GM21576 (cell line): Measurements from ENCODE around the gene KCNH1.
"Not testable (repeated sequence)": the region's sequence is repeated elsewhere in the genome, so short reads cannot be mapped to it uniquely, and the experiment has no call there.

ENCODE experiments used
- ATAC-seq: cut with Tn5 transposase; IDR thresholded peaks from one replicate; pipeline ENCODE4 v1.9.1; 2021; ENCODE audit warnings: mild to moderate bottlenecking, moderate library complexity; ENCODE audit not compliant: unreplicated experiment

Gene KCNH1

DNA sequence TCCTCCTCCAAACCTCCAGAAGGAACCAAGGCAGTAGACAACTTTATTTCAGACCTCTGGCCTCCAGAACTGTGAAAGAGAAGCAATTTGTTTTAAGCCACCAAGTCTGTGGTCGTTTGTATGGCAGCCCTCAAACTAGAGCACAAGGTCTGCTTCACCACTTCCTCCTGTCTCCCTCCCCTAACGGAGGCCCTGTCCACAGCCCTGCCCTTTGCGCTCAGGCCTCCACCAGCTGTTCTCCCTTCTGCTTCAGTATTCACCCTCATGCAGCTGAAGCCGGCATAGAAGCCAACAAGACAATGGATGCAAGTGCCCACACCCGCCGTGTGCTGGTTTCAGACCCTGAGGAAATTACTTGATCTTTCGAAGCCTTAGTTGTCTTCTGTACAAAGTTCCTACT is 441.2 kb downstream of the KCNH1 start:
- peak; percentile 36 for ATAC-seq

DNA sequence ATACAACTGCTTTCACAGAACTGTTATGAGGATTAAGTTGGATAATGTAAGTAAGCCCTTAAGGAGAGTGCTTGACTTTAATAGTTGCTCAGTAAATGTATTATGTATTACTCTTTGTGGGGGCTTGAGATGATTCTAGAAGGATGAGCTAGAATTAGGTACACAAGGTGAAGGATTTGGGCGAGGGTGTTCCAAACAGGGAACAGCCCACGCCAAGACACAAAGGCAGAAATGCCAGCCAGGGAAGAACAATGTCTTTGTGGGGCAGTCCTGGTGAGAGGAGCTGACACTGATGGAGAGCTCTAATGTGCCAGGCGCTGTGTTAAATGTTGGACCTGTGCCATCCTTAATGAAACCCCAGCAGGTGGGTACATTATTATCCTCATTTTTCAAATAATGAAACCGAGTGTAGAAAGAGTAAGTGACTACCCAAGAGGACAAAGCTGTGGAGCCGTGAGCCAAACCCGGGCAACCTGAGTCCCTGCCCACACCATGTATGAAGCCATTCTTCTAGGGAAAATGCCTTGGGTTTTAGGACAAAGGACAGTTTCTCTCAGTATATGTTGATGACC is 442.8 kb downstream of the KCNH1 start:
- ATAC-seq = no peak

DNA sequence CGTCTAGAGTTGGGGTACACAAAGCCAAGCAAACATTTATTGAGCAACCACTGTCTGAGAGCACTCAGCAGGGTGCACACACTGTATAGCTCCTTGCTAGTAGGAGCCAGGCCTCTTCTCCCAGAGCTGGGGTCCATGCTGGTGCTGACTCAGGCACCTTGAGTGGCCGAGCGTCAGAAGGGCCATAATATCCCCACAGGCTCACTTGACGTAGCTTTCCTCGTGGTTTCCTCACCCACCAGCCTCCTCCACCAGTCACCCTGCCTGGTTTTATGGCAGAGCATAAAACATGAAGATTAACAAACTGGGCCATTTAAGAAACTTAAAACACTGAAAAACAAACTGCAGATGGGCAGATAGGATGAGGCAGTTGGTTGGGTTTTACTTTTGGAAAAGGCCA is 443.7 kb downstream of the KCNH1 start:
- no peak for ATAC-seq

DNA sequence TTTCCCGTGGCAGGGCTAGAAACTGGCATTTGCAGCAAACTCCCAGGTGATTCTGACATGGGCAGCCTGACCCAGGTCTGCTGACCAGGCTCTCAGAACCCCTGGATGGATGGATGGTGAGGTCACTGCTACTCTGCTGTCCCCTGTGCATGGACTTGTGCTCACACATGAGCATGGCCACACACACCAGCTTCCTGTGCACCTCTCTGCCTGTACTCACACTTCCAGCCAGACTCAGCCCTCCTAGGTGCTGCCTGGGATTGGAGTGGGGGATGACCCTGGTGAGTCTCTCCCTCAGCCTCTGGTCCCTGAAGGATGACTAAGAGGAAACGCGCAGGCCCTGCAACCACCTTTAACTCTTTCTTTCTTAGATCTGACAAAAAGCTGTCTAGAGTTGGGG is 444.1 kb downstream of the KCNH1 start:
- no peak for ATAC-seq

DNA sequence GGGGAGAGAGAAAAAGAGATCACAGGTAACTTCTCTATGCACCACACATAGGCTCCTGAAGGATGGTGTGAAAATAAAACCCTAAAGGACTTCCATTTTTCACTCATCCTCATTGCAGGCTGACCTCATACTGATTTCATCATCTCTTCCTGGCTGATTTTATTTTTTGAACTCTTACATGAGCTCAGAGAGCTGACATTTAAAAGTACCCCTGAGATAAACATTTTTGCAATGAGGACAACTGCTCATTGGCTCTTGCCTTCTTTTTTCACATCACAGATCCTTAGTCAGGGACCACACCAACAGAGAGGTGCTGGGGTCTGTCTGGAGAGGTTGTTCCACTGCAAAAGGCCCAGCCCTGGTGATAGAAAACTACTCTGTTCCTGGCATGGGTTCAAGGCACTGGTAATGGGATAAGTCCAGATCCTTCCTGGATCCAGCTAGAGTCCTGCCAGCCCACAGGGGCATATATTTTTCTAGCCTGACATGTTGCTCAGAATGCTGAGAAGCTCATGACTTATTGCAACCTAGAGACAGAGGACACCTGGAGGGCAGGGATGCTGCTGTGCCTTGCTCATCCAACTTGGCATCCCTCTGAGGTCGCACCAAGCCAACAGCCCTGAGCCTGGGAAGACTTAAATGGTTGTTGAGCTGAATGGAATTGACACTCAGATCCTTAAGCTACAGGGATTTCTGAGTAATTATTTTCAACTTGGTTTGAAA is 445.3 kb downstream of the KCNH1 start:
- no peak for ATAC-seq

DNA sequence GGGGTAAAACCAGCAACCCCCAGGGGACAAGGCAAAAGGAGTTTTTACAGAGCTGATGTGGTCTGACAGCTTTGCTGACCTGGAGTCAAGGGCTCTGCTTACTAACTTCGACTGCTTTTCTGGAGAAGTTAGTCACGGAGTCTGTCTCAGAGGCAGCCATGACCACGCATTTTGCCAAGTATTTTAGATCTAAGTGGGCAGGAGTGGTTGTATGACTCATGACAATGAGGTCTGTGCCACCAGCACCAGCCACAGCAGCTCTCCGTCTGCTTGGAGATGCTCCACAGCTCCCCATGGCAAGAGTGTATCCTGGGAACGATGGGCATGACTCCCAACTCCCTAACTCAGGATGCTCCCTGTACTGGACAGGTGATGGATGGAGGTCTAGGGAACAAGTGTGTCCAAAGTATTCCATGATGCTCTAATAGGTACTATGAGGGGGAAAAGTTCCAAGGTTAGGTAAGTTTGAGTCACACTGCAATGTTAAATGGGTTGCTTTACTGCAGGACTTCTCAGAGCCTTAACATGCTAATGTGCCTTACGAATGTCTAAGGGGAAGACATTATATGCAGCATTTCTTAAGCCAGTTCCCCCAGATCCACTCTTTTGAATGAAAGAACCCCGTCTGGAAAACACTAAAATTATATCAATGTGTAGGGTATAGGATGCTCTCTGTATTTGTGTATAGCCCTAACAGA is 446.2 kb downstream of the KCNH1 start:
- ATAC-seq = no peak

DNA sequence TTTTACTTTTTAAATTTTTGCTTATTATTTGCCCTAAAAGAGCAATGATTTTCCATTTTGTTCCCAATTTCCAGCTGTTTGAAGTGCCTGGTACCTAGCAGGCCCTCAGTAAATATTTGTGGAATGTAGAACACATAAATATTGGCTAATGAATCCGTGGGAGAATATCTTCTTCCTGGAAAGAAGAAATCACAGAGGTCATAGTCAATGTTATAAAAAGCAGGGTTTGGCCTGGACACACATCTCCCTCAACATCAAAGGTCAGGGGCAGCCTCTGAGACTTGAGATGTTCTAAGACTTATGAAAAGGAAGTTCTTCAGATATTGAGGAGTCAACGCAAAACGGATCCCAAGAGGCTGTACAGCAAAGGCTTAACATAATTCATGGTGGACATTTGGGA is 447.1 kb downstream of the KCNH1 start:
- no peak for ATAC-seq

DNA sequence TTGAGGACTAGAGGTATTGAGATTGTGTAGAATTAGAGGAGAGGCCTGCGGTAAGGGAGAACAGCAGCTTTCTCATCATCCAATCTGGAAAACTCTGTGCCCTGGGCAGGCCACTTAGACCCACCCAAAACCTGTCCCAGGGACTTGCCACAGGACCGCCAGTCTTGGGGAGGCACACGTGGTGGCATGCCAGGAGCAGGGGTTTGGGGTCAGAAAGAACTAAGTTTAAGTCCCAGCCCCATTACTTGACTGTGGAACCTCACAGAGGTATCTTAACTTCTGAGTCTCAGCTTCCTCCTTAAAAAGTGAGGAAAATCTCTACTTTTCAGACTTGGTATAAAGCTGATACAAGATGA is 448.7 kb downstream of the KCNH1 start:
- ATAC-seq = no peak

DNA sequence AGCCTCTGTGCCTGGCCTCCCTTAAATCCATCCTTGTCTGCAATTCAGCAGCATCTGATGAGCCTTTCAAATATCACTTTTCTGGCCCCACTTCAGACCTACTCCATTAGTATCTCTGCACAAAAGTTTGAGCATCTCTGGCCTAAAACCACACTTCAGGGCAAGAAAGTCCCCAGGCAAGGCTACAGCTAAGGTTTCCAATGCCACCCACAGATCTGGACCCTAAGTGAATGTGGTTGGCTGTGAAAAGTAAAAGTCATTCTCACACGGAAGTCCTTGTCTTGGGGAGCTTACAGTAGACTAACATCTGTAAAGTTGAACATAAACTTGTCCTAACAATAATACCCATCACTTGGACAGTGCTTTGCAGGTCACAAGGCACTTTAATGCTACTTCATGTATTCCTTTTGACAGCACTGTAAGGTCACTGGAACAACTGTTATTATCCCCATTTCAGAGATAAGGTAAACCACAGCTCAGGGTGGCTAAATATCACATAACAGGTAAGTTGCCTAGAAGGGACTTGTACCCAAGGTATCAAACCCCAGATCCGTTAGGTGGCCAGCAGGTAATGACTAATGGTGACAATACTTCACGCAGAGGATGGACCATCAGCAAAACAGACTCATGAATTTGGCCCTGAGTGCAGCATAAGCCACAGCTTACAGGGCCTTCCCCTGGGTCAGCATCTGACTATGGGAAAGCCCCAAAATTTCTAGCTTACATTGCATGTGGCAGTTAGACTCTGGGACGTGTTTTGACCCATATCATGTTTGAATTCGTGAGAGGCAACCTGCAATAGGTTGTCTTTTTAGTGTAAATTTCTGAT is 449.3 kb downstream of the KCNH1 start:
- peak; percentile 87 for ATAC-seq

DNA sequence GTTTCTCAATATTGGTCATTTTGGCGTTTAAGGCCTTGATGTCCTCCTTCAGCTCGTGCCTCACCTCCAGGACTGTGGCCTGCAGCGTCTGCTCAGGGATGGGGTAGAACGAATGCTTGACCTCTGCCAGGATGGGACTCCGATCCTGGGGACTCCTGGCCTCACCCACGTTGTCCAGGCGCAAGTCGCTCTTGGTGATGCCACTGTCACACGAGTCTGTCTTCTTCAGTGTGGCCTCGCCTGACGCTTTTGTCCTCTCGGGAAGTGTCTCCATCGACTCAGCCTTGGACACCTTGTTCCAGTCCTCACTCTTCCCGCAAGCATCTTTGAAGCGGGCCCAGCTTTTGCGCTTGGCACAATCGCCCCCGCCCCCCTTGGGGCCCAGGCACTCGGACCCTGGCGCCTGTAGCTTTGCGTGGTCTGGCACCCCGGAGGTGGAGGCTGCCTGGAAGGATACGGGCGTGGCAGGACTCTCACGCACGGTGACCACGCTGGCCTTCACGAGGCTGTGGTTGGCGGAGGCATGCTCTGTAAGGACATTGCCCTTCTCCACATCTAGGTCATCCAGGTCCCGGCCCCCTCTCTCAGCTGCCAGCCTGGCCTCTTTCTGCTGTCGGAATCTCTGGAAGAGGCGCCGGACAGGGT is 450.4 kb downstream of the KCNH1 start:
- no peak for ATAC-seq

DNA sequence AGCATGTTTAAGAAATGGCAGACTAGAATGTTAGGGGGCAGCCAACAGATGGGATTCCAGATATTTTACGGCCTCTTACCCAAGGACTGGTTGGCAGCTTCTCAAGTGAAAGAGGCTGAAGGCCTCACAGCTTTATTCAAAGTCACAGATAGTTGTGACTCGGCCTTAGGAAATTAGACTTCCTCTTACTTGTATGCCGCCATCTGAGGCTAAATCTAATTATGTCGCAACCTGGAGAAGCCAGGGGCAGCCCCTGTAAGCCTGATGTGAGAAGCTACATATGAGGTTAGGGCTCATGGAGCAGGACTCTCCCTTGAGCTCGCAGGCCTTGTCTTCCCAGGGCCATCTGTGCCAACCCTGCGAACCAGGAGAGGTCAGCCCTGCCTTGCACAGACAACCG is 452.8 kb downstream of the KCNH1 start:
- ATAC-seq = no peak

DNA sequence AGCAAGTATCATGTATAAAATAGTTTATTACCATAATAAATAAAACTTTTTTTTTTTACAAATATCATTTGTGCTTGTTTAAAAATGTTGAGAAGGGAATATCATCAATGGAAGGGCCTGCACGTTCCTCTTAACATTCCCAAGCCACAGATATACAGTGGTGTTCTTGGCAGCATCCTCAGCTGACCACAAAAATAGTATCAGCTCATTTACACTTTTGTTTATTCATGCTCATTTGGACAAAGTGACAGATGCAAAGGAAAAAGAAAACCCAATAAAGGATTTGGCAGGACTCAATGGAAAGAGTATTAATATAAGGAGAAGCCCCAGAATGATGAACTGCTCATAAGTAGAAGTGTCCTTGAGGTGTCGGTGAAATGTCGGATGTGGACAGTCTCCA is 455.6 kb downstream of the KCNH1 start:
- no peak for ATAC-seq

DNA sequence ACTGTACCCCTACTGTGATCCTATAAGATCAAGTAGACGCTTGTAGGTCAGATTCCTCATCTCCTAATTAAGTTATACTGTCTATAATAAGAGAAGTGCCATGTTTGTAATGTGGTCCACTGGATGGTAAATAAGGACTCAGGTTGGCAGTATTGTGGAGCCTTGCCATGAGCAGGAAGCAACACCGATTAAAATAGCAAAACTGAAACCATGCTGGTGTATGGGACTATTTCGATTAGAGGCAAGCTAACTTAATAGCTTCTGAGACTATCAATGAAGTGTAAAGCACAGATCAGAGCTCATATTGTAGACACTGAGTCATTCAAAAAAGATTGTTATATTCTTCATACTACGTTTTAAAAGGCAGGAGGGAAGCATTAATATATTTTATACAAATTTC is 456.4 kb downstream of the KCNH1 start:
- ATAC-seq = peak; percentile 85

DNA sequence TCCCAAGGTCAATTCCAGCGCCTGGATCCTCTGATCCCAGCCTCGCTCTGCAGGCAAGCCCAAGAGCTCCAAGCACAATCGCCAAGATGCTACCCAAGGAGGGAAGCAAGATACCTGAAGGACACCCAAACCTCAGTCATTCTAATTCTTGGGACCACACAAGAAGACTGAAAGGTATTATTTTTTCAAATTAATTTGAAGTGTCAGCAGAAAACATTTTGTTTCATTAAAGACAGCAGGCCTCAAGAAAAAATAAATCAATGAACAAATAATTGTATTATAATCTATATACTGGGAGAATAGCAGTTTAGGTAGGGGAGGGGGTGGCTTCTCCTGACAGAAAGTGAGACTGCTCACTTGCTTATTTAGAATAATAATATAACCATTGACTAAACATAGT is 457.4 kb downstream of the KCNH1 start:
- ATAC-seq = no peak

DNA sequence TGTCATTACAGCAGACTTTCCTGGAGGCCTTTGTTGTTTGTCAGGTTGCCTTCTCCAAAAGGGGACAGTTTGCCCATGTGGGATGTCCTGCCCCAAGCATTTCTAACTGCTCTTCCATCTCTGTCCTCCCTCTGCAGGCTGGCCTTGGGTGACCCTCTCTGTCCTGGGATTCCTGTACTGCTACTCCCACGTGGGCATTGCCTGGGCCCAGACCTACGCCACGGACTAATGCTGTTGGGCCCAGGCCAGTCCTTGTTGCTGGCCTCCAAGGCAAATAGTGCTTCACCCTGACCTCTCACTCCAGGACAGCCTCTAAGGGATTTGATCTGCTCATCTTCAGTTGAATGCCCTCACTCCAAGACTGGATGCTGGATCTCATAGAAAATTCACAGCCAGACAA is 459.8 kb downstream of the KCNH1 start:
- no peak for ATAC-seq

DNA sequence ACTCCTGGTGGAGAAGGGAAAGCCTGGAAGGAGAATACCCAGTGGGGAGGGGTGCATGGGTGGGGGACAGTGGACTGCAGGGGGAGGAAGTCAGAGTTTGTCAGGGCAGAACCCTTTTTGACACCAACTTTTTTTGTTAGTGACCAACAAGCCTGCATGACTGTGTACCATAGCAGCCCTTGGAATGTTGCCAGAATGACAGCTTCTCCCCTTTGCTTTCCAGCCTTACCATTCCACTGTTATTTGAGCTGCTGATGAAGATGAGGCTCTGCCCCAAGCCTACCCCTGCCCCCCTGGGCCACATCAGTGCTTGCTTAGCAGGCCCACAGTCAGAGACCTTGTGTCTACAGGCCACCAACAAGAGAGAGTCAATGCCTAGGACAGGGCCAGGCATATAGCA is 464.0 kb downstream of the KCNH1 start:
- ATAC-seq = no peak

DNA sequence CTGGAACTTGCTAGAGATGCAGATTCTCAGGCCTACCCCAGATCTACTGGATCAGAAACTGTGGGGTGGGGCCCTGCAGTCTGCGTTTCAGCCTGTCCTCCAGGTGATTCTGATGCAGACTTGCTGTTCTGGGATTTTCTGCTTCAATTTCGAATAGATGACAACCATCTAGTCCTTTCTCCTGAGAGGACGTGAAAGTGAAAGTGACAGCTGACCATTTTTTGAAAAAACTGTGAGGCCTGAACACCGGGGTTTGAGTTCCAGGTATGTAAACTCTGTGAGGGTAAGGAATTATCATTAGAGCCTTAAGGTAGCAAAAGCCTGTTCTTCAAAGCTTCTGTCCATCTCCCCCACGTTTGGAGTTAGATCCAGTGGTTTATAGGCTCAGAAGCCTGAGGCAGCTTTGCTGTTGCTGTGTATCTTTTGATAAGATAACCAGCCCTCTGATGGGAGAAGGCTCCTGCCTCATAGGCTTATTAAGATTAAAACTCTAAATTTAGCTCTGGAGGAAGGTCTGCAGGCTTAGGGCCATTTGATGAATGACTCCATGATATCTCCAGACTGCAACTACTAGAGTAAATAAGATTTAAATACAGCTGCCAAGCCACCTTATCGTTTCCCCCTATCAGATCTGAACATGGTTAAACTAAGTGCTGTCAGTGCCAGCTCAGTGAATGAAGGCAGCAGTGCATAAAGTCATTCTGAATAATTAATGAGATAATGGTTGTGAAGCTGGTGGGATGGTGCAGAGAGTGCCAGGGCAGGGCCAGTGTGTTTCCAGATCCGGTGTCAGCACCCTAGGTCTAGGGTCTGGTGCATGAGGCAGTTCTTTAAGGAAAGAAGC is 470.0 kb downstream of the KCNH1 start:
- no peak for ATAC-seq

DNA sequence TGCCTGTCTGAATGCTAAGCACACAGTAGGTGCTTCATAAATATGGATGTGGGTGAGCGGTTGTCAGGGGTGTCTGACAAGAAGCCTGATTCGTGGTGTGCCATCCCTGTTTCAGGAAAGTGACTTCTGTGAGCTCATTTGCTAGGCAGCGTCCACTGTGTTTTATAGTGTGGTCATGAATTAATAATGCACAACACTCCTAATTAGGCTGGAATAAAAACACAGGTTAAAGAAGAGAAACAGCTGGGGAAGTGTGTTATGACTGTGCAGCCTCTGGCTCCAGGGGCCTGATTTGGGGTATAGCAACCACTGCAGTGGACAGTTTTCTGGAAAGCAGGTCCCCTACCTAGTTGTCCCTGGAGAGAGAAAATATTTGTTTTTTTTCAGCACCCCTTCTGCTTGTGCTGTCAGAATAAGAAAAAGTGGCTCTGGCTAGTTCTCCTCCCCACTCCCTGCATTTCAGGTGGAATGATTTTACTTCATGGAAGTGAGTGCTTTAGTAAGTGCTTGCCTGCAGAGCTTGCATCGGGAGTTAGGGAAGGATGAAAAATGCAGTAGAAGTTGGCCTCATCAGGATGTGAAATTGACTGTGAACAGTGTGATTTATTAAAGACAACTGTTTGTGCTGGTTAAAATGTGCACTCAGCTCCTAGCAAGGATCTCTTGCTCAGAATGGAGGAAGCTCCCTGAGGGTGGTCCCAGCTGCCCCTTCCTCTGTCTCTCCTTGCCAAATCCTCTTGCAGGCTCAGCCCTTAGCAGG is 471.5 kb downstream of the KCNH1 start:
- no peak for ATAC-seq

DNA sequence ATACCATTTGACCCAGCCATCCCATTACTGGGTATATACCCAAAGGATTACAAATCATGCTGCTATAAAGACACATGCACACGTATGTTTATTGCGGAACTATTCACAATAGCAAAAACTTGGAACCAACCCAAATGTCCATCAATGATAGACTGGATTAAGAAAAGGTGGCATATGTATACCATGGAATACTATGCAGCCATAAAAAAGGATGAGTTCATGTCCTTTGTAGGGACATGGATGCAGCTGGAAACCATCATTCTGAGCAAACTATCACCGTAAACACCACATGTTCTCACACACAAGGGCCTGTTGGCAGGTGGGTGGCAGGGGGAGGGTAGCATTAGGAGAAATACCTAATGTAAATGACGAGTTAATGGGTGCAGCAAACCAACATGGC is 472.4 kb downstream of the KCNH1 start:
- not testable (repeated sequence) for ATAC-seq

DNA sequence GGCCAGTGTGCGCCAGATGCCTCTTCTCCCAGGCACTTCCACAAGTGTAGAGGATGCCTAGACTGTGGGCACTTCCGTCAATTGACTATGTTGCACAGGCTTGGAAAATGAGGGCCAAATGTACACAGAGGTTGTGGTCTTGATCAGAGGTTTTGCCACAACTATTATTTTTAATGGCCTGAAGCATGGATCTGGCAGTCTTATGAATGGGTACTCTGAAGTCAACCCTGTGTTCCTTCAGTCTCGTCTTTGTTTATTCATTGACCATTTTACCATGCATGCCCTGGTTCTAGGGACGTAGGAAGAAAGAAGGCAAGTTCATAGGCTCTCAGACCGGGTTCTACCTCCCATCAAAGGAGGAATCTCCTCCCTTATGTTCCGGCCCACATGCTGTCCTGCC is 476.1 kb downstream of the KCNH1 start:
- ATAC-seq = no peak
